HG03520 (cell line): ENCODE results near the gene EXOG.
A peak's percentile ranks its signal among the peaks of the same experiment; 100 is the strongest.

Source experiments
- ATAC-seq: cut with Tn5 transposase; IDR thresholded peaks from one replicate; pipeline ENCODE4 v1.9.1; 2021; ENCODE audit warnings: mild to moderate bottlenecking, moderate library complexity; ENCODE audit not compliant: unreplicated experiment

EXOG gene

GRCh38 chr3:38496131-38496910 is at the start of gene EXOG:
Gene EXOG, plus strand, starts transcription at chr3:38496340. Its CDS starts 28 bp downstream, at chr3:38496368.
- peak; percentile 85 for ATAC-seq

GRCh38 chr3:38446812-38447211 is 49.3 kb upstream of the EXOG start:
- no peak for ATAC-seq

GRCh38 chr3:38450853-38451252 is 45.3 kb upstream of the EXOG start:
- ATAC-seq: no peak

- peak; percentile 40 for ATAC-seq
These were observed 42.8 kb upstream of the EXOG start, which contains the start of gene ACVR2B for GRCh38 chr3:38453075-38453912. Gene ACVR2B, plus strand, starts transcription at chr3:38453890. Its CDS starts 433 bp downstream, at chr3:38454323.

DNA sequence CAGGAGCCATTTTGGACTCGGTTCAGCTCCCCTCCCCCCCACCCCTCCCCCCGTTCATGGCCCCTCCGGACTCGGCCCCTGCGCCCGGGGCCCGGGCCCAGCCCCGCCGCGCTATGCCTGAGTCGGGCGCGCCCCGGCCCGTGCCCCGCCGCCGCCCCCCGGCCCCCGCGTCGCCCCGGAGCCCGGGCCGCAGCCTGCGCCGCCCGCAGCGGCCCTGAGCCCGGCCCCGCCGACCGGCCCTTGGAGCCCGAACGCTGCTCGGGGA is 42.3 kb upstream of the EXOG start:
- ATAC-seq: no peak

DNA sequence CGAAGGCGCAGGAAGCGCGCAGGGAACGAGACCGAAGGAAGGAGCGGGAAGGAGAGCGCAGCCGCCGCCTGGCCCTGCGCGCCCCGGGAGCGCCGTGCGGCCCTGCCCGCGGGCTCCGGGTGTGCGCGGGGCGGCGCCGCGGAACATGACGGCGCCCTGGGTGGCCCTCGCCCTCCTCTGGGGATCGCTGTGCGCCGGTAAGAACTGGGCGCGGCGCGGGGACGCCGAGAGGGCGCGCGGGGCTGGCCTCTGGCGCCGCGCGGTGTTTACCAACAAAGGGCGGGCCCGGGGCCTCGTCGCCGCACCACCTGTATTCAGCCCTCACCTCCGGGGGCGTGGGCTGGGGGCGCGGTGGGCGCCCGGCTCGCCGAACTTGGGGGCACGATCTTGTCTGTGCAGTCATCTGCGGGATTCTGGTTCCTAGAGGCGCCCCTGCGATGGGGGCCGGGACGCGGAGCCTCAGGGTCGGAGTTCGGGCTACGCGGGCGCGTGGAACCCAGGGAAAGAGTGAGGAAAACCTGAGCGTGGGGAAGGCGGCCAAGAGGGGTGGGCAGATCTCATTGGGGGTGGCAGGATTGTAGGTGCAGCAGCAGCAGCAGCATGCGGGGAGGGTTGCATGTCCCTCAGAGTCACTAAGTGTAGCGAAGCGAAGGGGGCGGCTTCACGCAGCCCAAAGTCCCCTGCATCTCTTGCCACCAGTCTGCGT is 41.8 kb upstream of the EXOG start:
- peak; percentile 38 for ATAC-seq

DNA sequence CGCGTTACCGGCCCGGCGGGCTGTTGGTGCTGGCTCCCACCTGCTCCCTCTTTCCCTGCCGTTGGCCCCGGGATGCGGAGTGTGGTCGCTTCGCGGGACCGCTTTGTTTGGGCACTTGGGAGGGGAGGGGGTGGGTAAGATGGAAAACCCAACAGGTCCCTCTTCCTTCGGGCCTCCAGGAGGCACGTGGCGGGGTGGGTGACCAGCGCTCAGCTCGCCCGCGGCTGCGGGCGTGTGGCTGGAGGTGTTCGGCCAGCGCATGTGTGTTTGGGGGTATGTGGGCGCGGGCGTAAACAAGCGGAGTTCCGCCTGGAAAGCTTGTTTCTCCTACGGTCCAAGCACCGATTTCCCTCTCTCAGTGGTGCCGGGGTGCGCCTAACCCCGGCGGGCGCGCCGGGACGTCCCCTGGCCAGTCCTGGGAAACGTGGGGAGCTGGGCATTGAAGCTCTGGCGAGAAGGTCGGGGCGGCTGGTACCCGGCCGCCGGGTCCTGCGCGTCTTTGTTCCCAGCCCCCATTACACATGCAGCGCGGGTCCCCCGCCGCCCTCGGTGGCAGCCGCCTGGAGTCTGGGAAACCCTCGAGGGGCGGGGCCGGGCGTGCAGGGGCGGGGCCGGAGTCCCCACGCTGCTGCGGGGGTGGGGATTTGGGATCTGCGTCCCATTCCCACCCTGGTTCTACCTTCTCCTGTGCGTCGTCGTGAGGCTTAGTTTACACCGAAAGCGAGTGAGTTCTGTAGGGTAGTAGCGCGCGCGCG is 41.1 kb upstream of the EXOG start:
- ATAC-seq: no peak

- no peak for ATAC-seq
These were observed 40.3 kb upstream of the EXOG start for GRCh38 chr3:38455639-38456430.

DNA sequence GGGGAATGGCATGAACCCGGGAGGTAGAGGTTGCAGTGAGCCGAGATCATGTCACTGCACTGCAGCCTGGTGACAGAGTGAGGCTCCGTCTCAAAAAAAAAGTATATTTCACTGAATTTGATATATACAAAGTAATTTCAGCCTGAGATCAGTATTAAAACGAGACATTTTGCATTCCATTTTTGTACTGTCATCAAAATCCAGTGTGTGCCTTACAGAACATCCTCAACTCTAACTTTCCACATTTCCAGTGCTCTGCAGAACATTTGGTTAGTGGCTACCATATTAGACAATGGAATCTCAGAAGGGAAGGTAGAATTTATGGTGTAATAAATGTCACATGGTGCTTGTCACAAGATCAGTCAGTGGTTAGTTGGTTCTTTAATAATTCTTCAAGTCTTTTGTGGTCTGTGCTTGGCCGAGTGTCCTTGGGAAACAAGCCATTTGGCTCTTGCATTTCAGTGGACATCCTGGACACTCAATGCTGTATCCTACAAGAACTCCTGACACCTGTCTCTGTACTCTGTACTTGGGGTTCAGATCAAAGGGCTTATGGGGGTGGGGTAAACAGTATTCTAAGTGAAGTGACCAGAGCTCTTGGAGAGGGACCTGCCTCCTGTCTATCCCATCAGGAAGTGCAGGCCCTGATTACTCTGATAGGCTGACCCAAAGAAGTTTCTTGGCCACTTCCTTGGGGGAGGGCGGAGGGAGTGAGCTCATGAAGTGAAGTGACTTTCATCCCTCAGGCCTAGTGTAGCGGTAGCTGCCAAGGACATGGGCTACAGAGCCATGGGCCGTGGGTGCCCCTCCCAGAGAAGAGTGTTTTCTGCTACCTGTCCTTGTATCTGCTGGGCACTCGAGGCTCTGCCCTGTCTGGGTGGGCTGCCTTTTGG is 38.8 kb upstream of the EXOG start:
- ATAC-seq: no peak

- ATAC-seq: no peak
These were observed 37.2 kb upstream of the EXOG start for GRCh38 chr3:38458796-38459498.

DNA sequence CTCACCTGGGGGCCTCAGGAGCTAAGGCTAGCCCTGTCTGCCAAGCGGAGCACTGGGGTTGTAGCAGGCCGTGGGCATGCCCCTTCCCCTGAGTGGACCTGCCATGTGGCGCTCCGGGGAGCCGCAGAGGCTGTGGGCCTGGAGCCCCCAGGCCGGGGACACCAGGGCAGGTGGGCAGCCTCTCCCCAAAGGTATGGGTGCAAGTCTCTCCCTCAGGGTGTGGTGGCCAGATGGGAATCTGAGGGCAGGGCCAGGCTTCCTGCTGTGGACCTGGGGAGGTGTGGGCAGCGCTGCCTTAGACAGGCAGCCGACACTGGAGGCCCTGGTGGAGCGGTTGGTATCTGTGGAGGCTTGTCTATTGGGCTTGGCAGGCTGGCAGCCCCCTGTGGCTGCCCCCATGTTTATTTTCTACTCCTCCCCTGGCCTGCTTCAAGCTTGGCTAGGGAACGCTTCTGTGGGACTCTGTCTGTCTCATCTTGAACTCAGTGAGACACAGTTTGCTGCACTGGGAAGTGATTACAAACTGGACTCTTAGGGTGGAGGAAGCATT is 36.6 kb upstream of the EXOG start:
- ATAC-seq: no peak

DNA sequence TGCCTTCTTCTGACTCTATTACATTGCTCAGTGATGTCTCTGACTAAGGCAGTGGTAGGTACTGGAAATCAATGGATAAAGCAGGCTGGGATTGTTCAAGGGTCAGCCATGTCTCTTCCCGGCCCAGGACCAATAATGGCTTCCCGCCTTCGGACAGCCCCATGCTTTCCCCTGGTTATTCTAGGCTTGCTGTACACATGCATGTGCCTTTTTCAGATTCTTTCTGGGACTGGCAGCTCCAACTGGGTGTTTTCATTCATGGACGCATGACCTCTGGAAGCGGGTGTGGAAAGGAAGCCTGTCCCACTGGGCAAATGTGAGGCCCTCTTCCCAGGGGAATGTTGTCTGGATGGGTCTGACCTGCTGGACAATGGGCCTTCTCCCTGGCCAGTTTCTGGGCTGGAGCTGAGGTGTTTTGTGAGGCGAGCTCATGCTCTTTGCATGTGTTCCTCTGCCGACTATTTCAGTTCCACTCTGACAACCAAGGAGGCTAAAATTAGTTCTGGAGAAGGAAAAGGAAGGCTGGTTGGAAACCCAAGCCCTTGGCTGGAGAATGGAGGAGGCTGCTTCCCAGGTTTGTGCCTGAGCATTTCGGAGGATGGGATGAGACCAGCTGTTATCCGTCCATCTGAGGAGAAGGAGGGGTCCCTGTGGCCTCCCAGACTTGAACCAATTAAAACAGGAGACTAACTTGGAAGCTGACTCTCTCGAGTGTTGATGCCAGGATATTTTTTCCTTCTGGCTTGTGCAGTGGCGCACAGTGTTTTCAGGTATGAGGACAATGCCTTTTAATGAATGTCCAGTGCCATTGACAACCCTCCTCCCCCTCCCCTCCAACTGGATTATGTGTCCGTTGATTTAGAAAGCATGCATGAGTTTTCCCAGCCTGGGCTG is 35.5 kb upstream of the EXOG start:
- ATAC-seq: no peak

DNA sequence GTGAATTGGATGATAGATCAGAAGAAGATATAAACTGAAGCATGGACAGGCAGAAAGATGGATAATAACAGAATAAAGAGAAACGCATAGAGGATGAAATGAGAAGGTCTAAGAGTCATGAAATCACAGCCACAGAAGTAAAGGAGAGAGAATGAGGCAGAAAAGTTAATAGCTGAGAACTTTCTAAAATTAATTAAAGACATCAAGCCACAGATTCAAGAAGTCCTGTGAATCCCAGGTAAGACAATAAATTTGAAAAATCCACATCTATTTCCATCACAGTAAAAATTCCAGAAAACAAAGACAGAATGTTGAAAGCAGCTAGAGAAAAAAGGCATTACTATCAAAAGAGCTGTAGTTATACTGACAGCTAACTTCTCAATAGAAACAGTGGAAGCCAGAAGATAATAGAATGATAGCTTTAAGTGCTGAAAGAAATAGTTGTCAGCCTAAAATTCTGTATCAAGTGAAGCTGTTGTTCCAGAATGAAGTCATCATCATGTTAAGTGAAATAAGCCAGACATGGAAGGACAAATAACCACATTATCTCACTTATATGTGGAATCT is 30.5 kb upstream of the EXOG start:
- ATAC-seq: no peak

DNA sequence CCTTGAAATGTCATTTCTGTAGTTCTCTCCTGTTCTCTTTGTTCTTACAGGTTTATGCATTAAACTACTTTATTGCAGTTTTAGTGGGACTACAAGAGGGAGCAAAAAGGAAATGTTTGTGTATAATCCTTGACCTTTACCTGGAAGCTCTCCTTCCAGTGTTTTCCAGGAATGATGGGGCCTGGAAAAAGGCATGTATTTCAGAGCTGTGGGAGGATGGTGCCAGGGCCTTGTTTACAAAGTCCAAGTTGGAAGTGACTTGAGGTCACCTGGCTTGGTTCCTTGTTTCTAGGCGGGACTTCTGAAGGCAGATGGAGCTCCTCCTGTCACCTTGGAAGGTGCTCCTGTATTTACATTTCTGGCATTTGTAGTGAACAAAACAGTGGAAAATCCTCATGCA is 27.4 kb upstream of the EXOG start:
- ATAC-seq: no peak

GRCh38 chr3:38469852-38470251 is 26.3 kb upstream of the EXOG start:
- no peak for ATAC-seq

- no peak for ATAC-seq
These were observed 24.8 kb upstream of the EXOG start for GRCh38 chr3:38471260-38471857.
